Myocyte (in vitro differentiated cells): ENCODE results near the gene VAV2. TPM values are rescaled to one million over a fixed set of nuclear protein-coding genes. Genes with fewer than 3 reads are reported as not detected.
"Not testable (repeated sequence)": the region's sequence is repeated elsewhere in the genome, so short reads cannot be mapped to it uniquely, and the experiment has no call there.

Experiments used
- DNase-seq: peaks from one replicate; pipeline ENCODE4 v3.0.0-alpha.2; 2012; ENCODE audit warnings: low read depth
- total RNA-seq: library from RNA; depleted of rRNA; stranded (reverse); fragments of >200 nt; gene quantifications from 2 replicates; pipeline ENCODE4 v1.2.3, GENCODE V29; 2014

Gene VAV2
- total RNA-seq, 1 donor from 2014 or later = 10.4 TPM

DNA sequence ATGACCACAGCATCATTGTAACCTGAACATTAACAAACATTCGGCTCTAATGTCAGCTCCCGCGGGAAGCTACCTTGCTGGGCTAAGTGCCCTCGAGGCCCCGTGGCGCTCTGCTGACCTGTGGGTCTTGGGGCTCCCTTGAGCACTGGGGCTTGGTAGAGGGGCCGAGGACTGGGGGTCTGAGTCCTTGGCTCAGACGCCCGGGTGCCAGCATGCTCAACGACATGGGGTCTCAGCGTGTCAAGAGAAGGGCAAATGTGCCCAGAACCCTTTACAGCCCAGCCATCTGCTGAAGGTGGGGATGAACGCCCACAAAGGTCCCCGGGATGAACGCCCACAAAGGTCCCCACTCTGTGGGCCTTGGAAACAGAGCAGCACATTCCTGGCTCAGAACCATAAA is 214.3 kb downstream of the VAV2 start:
- DNase-seq = no peak

- DNase-seq = no peak
Measured at GRCh38 chr9:133777068-133777791, 214.9 kb downstream of the VAV2 start.

GRCh38 chr9:133775951-133776905 is 215.9 kb downstream of the VAV2 start:
- DNase-seq = no peak

DNA sequence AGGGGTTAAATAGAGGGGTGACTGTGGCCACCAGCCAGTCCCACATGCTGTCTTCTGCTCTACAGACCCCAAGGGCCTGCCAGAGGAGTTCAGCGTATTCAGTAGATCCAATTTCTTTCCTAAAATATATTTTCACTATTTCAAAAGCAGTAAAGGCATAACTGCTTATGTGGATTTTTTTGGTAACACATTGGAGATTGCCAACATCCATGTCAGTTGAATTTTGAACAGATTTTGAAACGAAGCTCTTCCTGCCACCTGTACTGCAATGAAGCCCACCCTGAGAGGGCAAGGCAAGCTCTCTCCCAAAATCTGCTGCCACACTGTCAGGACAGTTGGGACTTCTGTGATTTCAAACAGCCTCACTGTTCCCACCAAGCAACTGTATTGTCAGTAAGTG is 216.8 kb downstream of the VAV2 start:
- DNase-seq = no peak

- DNase-seq = no peak
Measured at GRCh38 chr9:133774799-133775198, 217.3 kb downstream of the VAV2 start.

- no peak for DNase-seq
Measured at GRCh38 chr9:133773889-133774655, 218.1 kb downstream of the VAV2 start.

DNA sequence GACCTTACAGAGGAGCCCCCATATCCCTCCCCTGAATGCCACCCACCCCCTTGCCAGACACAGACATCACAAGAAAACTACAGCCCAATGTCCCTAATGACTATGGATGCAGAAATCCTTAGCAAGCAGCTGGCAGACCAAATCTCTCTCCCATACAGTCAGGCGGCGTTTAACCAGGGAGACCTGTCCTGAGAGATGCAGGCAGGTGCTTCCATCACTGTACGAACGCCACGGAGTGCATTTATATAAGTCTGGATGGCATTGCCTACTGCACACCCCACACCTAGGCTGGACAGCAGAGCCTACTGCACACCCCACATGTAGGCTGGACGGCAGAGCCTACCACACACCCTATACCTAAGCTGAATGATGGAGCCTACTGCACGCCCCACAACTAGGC is 219.5 kb downstream of the VAV2 start:
- no peak for DNase-seq

- no peak for DNase-seq
Measured at GRCh38 chr9:133771486-133772482, 220.3 kb downstream of the VAV2 start.

GRCh38 chr9:133770076-133770777 is 221.9 kb downstream of the VAV2 start:
- DNase-seq = peak; percentile 19

GRCh38 chr9:133769511-133770075 is 222.5 kb downstream of the VAV2 start:
- DNase-seq = no peak

GRCh38 chr9:133768859-133769510 is 223.1 kb downstream of the VAV2 start:
- DNase-seq = peak; percentile 91

GRCh38 chr9:133768371-133768858 is 223.7 kb downstream of the VAV2 start:
- DNase-seq = no peak

DNA sequence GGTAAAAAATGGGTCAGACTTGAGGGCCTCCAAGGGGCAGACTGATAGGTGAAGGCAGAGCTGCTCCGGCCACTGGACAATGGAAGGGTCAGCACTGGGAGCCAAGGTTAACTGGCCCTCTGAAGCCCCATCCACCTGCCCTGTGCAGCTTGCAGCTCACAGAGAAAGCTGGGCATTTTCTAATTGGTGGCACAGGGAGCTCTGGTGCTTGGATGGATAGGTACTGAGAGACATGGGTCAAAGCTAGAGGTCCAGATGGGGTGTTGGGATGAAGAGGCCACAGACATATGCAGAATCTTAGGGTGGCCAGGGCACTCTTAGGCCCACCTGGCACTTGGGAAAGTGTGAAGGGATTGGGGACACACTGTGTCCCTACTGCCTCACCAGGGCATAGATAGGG is 224.5 kb downstream of the VAV2 start:
- DNase-seq = no peak

DNA sequence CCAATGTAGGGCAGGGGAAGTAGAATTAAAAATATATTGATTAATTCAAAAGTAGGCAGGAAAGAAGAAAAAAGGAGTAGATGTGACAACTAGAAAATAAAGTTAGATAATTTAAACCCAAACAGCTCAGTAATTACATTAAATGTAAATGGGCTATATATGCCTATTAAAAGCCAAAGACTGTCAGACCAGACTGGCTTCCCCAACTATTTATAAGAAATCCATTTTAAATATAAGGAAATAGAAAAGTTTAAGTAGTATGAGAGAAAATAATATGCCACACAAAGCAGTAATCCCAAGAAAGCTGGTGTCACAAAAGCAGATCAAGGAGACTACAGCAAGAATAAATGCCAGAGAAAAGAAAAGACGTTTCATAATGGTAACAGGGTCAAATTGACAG is 225.1 kb downstream of the VAV2 start:
- no peak for DNase-seq

- DNase-seq = not testable (repeated sequence)
Measured at GRCh38 chr9:133766234-133766633, 225.9 kb downstream of the VAV2 start.

DNA sequence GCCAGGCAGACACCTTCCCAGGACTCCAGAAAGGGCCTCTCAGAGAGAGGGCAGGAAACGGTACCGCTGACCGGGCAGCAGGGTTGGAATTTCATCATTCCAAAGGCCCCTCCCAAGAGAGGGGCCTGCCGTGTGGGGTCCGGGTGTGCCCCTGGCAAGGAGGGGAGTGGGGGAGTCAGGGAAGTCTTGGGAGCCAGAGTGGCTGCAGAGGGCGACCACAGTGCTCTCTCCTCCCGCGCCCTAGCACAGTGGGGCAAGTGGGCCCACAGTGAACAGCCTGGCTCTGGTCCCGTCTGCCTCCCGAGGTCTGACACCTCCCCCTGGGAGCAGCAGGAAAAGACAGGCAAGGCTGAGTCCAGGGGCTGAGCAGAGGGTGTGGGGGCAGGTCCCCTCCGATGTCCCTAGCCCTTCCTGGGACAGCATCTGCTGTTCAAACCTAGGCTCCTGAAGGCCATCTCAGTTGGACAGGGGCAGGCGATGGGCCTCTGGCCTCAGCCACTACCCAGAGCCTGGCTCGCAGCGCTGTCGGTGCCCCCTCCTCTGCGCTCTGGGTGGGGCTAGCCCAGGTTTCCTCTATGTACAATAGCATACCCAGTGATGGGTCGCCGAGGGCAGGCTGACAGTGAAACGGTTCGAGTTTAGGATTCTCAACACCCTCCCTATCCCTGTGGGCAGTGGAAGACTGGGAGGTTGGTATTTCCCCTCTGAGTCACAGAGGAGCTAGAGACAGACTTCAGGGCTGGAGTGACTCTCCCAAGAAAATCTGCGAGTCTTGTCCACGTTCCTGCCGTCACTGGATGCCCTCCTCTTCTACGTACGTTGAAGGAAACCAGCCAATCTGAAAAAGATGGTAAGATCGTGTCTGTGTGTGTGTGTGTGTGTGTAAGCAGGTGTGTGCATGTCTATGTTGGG is 228.6 kb downstream of the VAV2 start:
- no peak for DNase-seq

- no peak for DNase-seq
Measured at GRCh38 chr9:133762488-133763271, 229.4 kb downstream of the VAV2 start.
